Mesenchymal stem cell (in vitro differentiated cells and primary cell): ENCODE data around the gene DYNC1I1.

Experiments used
- DNase-seq: peaks from one replicate; pipeline ENCODE4 v3.0.0-alpha.2; 2013
- H2AFZ ChIP-seq: one replicate; pipeline ENCODE4 v1.6.1; 2013; ENCODE audit warnings: low read depth, mild to moderate bottlenecking, control low read depth, inconsistent platforms, low read length, moderate library complexity
- H2AK5ac ChIP-seq: 2 replicates; pipeline ENCODE4 v1.6.1; 2013; ENCODE audit warnings: low read length, moderate library complexity, mild to moderate bottlenecking, inconsistent platforms; ENCODE audit not compliant: severe bottlenecking
- H2BK120ac ChIP-seq: one replicate; pipeline ENCODE4 v1.6.1; 2013; ENCODE audit warnings: low read depth, mild to moderate bottlenecking, inconsistent platforms, low read length, moderate library complexity
- H2BK12ac ChIP-seq, 2 experiments: one replicate each; pipeline ENCODE4 v1.6.1; 2013; ENCODE audit warnings: inconsistent platforms in 2 of 2, low read length in 2 of 2, mild to moderate bottlenecking in 2 of 2, moderate library complexity in 2 of 2, control low read depth in 1 of 2
- H2BK15ac ChIP-seq: one replicate; pipeline ENCODE4 v1.6.1; 2013; ENCODE audit warnings: mild to moderate bottlenecking, low read depth, inconsistent platforms; ENCODE audit not compliant: poor library complexity, severe bottlenecking
- H2BK5ac ChIP-seq: 2 replicates; pipeline ENCODE4 v1.6.1; 2013; ENCODE audit warnings: low read depth, mild to moderate bottlenecking, low read length, control low read depth, inconsistent platforms; ENCODE audit not compliant: poor library complexity, severe bottlenecking
- H3K14ac ChIP-seq, 2 experiments: one replicate each; pipeline ENCODE4 v1.6.1; 2013; ENCODE audit warnings: inconsistent platforms in 2 of 2, low read length in 2 of 2, control low read depth in 1 of 2, mild to moderate bottlenecking in 1 of 2, moderate library complexity in 1 of 2
- H3K18ac ChIP-seq, 2 experiments: one replicate each; pipeline ENCODE4 v1.6.1; 2013; ENCODE audit warnings: inconsistent platforms in 2 of 2, low read length in 2 of 2, control low read depth in 1 of 2, low read depth in 1 of 2, mild to moderate bottlenecking in 1 of 2
- H3K23ac ChIP-seq, 2 experiments: one replicate each; pipeline ENCODE4 v1.6.1; 2013; ENCODE audit warnings: inconsistent platforms in 2 of 2, low read length in 2 of 2, mild to moderate bottlenecking in 2 of 2, moderate library complexity in 2 of 2, control low read depth in 1 of 2
- H3K27ac ChIP-seq: 2 replicates; pipeline ENCODE4 v1.5.1; 2013; ENCODE audit warnings: mild to moderate bottlenecking, moderate library complexity, low read length, control low read depth, inconsistent platforms; ENCODE audit not compliant: poor library complexity, severe bottlenecking
- H3K27me3 ChIP-seq, 2 experiments: 2 replicates each; pipeline versions ENCODE4 v1.6.1 to v1.7.0; 2013; ENCODE audit warnings: low read length in 2 of 2, mild to moderate bottlenecking in 2 of 2, moderate library complexity in 2 of 2, control low read depth in 1 of 2, inconsistent platforms in 1 of 2; ENCODE audit not compliant: control insufficient read depth in 1 of 2, insufficient read depth in 1 of 2
- H3K36me3 ChIP-seq, 2 experiments: 2 replicates each; pipeline versions ENCODE4 v1.6.1 to v1.7.0; 2013; ENCODE audit warnings: low read length in 2 of 2, control low read depth in 1 of 2, inconsistent platforms in 1 of 2, low read depth in 1 of 2, mild to moderate bottlenecking in 1 of 2; ENCODE audit not compliant: insufficient read depth in 2 of 2, control insufficient read depth in 1 of 2
- H3K4ac ChIP-seq, 2 experiments: one replicate each; pipeline ENCODE4 v1.6.1; 2013; ENCODE audit warnings: inconsistent platforms in 2 of 2, low read length in 2 of 2, mild to moderate bottlenecking in 2 of 2, moderate library complexity in 2 of 2, control low read depth in 1 of 2, low read depth in 1 of 2
- H3K4me1 ChIP-seq: 2 replicates; pipeline ENCODE4 v1.6.1; 2013; ENCODE audit warnings: low read depth, low read length, control low read depth; ENCODE audit not compliant: control insufficient read depth, insufficient read depth
- H3K4me2 ChIP-seq: 2 replicates; pipeline ENCODE4 v1.6.1; 2013; ENCODE audit warnings: low read length, mild to moderate bottlenecking, inconsistent platforms; ENCODE audit not compliant: poor library complexity, severe bottlenecking
- H3K4me3 ChIP-seq, 2 experiments: 2 replicates each; pipeline versions ENCODE4 v1.5.1 to v1.7.0; 2013; ENCODE audit warnings: low read length in 2 of 2, mild to moderate bottlenecking in 2 of 2, control low read depth in 1 of 2, low read depth in 1 of 2; ENCODE audit not compliant: insufficient read depth in 1 of 2
- H3K79me1 ChIP-seq: replicated peaks from 2 replicates; pipeline ENCODE4 v1.6.1; 2013; ENCODE audit warnings: mild to moderate bottlenecking, control low read depth, low read length, inconsistent platforms; ENCODE audit not compliant: poor library complexity, severe bottlenecking
- H3K9ac ChIP-seq: 2 replicates; pipeline ENCODE4 v1.7.0; 2013; ENCODE audit warnings: mild to moderate bottlenecking, low read length, moderate library complexity
- H3K9me3 ChIP-seq: 2 replicates; pipeline ENCODE4 v1.7.0; 2013; ENCODE audit warnings: mild to moderate bottlenecking, low read length; ENCODE audit not compliant: control insufficient read depth
- H4K8ac ChIP-seq: one replicate; pipeline ENCODE4 v1.6.1; 2013; ENCODE audit warnings: inconsistent platforms, mild to moderate bottlenecking, low read length, moderate library complexity
- H4K91ac ChIP-seq: one replicate; pipeline ENCODE4 v1.6.1; 2013; ENCODE audit warnings: mild to moderate bottlenecking, low read length, inconsistent platforms
- WGBS: methylation state at CpG from one replicate; pipeline ENCODE4 v1.1.7; 2013; ENCODE audit warnings: mixed read lengths; 5-methylcytosine and 5-hydroxymethylcytosine counted together

Gene DYNC1I1

GRCh38 chr7:95753440-95753839, 18.9 kb upstream of the DYNC1I1 start:
- Histone ChIP-seq H3K9me3 (no peaks in the 10 kb centered on the region), H3K9ac (no peak overlapping the region), H3K4me3 (no peak overlapping the region), H4K91ac (no peak overlapping the region), H2AFZ (no peak overlapping the region), H3K4me2 (no peak overlapping the region), H3K27me3 (peaks cover 0 to 3% of the 10 kb centered on the region in 2 experiments), H2BK12ac (no peak overlapping the region), H3K18ac (no peak overlapping the region), H3K4me1 (no peaks in the 10 kb centered on the region), H2BK120ac (no peak overlapping the region), H3K36me3 (no peaks in the 10 kb centered on the region), H3K14ac (no peak overlapping the region), H3K79me1 (no peaks in the 10 kb centered on the region), H4K8ac (no peak overlapping the region), H2BK15ac (no peak overlapping the region), H2BK5ac (no peak overlapping the region), H3K4ac (no peak overlapping the region), H3K23ac (no peak overlapping the region), H3K27ac (no peak overlapping the region), H2AK5ac (no peak overlapping the region)
- DNase-seq = no peak

GRCh38 chr7:95755277-95755934, 16.9 kb upstream of the DYNC1I1 start:
- H3K23ac ChIP-seq = no peak overlapping the region

DNA sequence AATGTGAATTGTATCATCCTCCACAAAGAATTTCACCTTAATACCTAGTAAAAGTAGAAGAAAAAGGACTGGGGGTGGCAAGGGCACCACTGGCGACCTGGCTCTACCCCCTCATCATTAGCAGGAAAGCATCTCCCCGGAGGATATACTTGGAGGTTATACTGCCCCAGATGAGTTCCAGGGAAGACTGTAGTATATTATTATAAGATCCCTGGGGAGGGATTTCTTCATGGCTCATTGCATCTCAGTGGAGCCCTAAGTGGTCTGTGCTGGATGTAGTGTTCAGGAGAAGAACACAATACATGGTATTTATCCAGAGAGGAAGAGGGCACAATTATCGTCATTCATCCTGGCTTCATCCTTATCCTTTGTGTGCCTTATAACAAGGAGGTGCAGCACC, 14.2 kb upstream of the DYNC1I1 start:
- no peak overlapping the region for H4K91ac ChIP-seq
- no peak overlapping the region for H3K14ac ChIP-seq
- no peak overlapping the region for H3K4ac ChIP-seq
- no peaks in the 10 kb centered on the region for H3K36me3 ChIP-seq
- no peak overlapping the region for H2BK15ac ChIP-seq
- WGBS = 81% methylated on average over 3 of the region's 3 CpGs
- no peak overlapping the region for H3K18ac ChIP-seq
- DNase-seq = no peak
- no peak overlapping the region for H3K27ac ChIP-seq
- no peak overlapping the region for H3K4me2 ChIP-seq
- no peaks in the 10 kb centered on the region for H3K79me1 ChIP-seq
- H2AFZ ChIP-seq = no peak overlapping the region
- H3K9ac ChIP-seq = no peak overlapping the region
- no peak overlapping the region for H3K4me3 ChIP-seq
- H2BK5ac ChIP-seq = no peak overlapping the region
- no peaks in the 10 kb centered on the region for H3K9me3 ChIP-seq
- H3K23ac ChIP-seq = no peak overlapping the region
- no peak overlapping the region for H2BK12ac ChIP-seq
- H3K4me1 ChIP-seq = no peaks in the 10 kb centered on the region
- no peaks in the 10 kb centered on the region for H3K27me3 ChIP-seq
- H4K8ac ChIP-seq = no peak overlapping the region
- H2AK5ac ChIP-seq = no peak overlapping the region
- no peak overlapping the region for H2BK120ac ChIP-seq

More at GRCh38 chr7:95755277-95755934, 16.9 kb upstream of the DYNC1I1 start:
- DNase-seq = no peak
- Histone ChIP-seq H3K18ac (no peak overlapping the region), H3K14ac (no peak overlapping the region), H3K36me3 (no peaks in the 10 kb centered on the region), H3K9me3 (no peaks in the 10 kb centered on the region), H2BK12ac (no peak overlapping the region), H3K4me2 (no peak overlapping the region), H3K27ac (no peak overlapping the region), H2BK15ac (no peak overlapping the region), H3K4me1 (no peaks in the 10 kb centered on the region), H3K79me1 (no peaks in the 10 kb centered on the region), H3K27me3 (no peaks in the 10 kb centered on the region), H2AFZ (no peak overlapping the region), H2BK5ac (no peak overlapping the region), H2BK120ac (no peak overlapping the region), H3K9ac (no peak overlapping the region), H4K91ac (no peak overlapping the region), H4K8ac (no peak overlapping the region), H2AK5ac (no peak overlapping the region), H3K4ac (no peak overlapping the region), H3K4me3 (no peak overlapping the region)
- WGBS = 83% methylated on average over 5 of the region's 6 CpGs

DNA sequence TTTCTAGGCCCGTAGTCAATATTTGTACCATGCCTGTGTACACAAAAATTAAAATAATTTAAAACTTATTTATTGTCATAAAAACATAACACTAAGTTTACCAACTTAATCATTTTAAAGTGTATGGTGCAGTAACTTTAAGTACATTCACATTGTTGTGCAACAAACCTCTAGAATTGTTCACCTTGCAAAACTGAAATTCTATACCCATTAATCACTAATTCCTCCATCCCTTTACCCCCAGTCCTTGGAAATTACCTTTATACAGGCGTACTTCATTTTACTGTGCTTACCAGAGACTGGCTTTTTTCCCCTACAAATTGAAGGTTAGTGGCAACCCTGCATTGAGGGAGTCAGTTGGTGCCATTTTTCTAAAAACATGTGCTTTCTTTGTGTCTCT, 6.3 kb upstream of the DYNC1I1 start:
- H3K36me3 ChIP-seq = no peaks in the 10 kb centered on the region
- no peak overlapping the region for H4K8ac ChIP-seq
- no peak overlapping the region for H2BK120ac ChIP-seq
- H3K79me1 ChIP-seq = no peaks in the 10 kb centered on the region
- H3K9me3 ChIP-seq = no peaks in the 10 kb centered on the region
- WGBS = no CpG with 5 or more reads among the region's 2 CpGs
- H3K27ac ChIP-seq = no peak overlapping the region
- H3K23ac ChIP-seq = no peak overlapping the region
- H3K27me3 ChIP-seq = no peaks in the 10 kb centered on the region
- no peak overlapping the region for H2BK12ac ChIP-seq
- H3K4me1 ChIP-seq = no peaks in the 10 kb centered on the region
- H2AK5ac ChIP-seq = no peak overlapping the region
- H3K9ac ChIP-seq = no peak overlapping the region
- no peak overlapping the region for H3K4ac ChIP-seq
- no peak overlapping the region for H2BK5ac ChIP-seq
- no peak overlapping the region for H2BK15ac ChIP-seq
- H3K4me3 ChIP-seq = no peak overlapping the region
- H3K4me2 ChIP-seq = no peak overlapping the region
- H2AFZ ChIP-seq = no peak overlapping the region
- no peak overlapping the region for H3K18ac ChIP-seq
- no peak overlapping the region for H4K91ac ChIP-seq
- DNase-seq = no peak
- H3K14ac ChIP-seq = no peak overlapping the region
